Pancreas (tissue), 10 donors: ENCODE results near the gene ANKS6. TPM values are rescaled to one million over a fixed set of nuclear protein-coding genes. Genes with fewer than 3 reads are reported as not detected.

Source experiments
- ATAC-seq, 4 donors: fragments of 200-7000 bp; cut with Tn5 transposase; one replicate each; pipeline versions ENCODE4 v1.8.0 to v1.9.1; 2020; ENCODE audit warnings: mild to moderate bottlenecking in 4 of 4, moderate library complexity in 4 of 4
- DNase-seq, 6 donors: peaks; one replicate each; pipeline ENCODE4 v3.0.0-alpha.2; 2020
- FAIRE-seq: peaks from 2 replicates; lab custom pipeline; 2012; peaks lifted over from hg19 to GRCh38; lab: Jason Lieb, UNC
- H3K27ac ChIP-seq, 4 donors: fragments of 200-600 bp; sonication (generic); 1 replicate in 3 of 4; 2 replicates in 1 of 4; pipeline versions ENCODE4 v1.5.0 to v1.8.0; 2020
- H3K27me3 ChIP-seq, 4 donors: fragments of 200-600 bp; one replicate each; pipeline ENCODE4 v1.8.0; 2021
- H3K36me3 ChIP-seq, 3 donors: fragments of 200-600 bp; sonication (generic) in 1 of 3; one replicate each; pipeline versions ENCODE4 v1.5.0 to v1.8.0; 2020 to 2021
- H3K4me1 ChIP-seq, 3 donors: fragments of 200-600 bp; one replicate each; pipeline ENCODE4 v1.8.0; 2021
- H3K4me3 ChIP-seq, 4 donors: fragments of 200-600 bp; sonication (generic) in 2 of 4; one replicate each; pipeline versions ENCODE4 v1.5.0 to v1.8.0; 2020 to 2021
- H3K9me3 ChIP-seq, 4 donors: fragments of 200-600 bp; one replicate each; pipeline ENCODE4 v1.8.0; 2021
- CTCF ChIP-seq, 4 donors: fragments of 200-600 bp; sonication (generic) in 3 of 4; IDR thresholded peaks; one replicate each; pipeline versions ENCODE4 v1.5.0 to v1.8.0; 2021; ENCODE audit warnings: antibody characterized with exemption in 4 of 4
- WGBS, 2 donors: extraction: QIAGEN DNeasy Blood & Tissue Kit; methylation state at CpG; one replicate each; pipeline ENCODE4 v1.1.7; 2013; 5-methylcytosine and 5-hydroxymethylcytosine counted together
- intact Hi-C, 3 donors: fragments of 100-400 bp; cut with DNase I; formaldehyde crosslinking; loops; one replicate each; pipeline versions ENCODE4 v1.11.1 to v1.14.2; 2022
- polyA plus RNA-seq, 2 donors: library from polyadenylated mRNA; stranded (reverse); fragments of 200-250 nt; gene quantifications; one replicate each; pipeline ENCODE4 v1.2.3, GENCODE V29; 2013
- total RNA-seq, 6 donors: library from RNA; stranded (reverse); fragmentation: NEBNext Ultra II Directional in 4 of 6; extraction: Animal tissue kit (Norgen Biotek cat#: 25700) in 4 of 6; gene quantifications; one replicate each; pipeline versions ENCODE4 v1.2.1 to v1.2.4, GENCODE V29; 2021 to 2023
- donor health status: healthy with polysubstance abuse.
- donor health status: DM: no; HTN: no; CAD: no; lungs with moderate emphysema.
- donor health status: DM: no; HTN: no; CAD: no.
- donor health status: control.
- donor health status: control.
- donor health status: Bipolar disorder and iron deficiency.
- donor health status: DM: yes; HTN: yes; CAD: no.
- donor health status: DM: no; HTN: no; CAD: no.
- donor health status: DM: no; HTN: no; CAD: no.
- donor health status: DM: yes; HTN: yes; CAD: no.

ANKS6 gene
- total and polyA plus RNA-seq, 8 donors: 10.6 to 20.6 (median 12.3) TPM

GRCh38 chr9:98701576-98701975 lies 94.8 kb downstream of the ANKS6 start:
- TF ChIP-seq CTCF (IDR thresholded peaks at IDR 0.05): no peak
- intact Hi-C loops: no loop called here
- no peak overlapping the region for H3K27ac ChIP-seq
- DNase-seq (no peak), ATAC-seq (no peak), FAIRE-seq (no peak)
- no peaks in the 10 kb centered on the region for H3K36me3 ChIP-seq
- no peaks in the 10 kb centered on the region for H3K27me3 ChIP-seq
- H3K4me1 ChIP-seq: no peaks in the 10 kb centered on the region
- no peaks in the 10 kb centered on the region for H3K9me3 ChIP-seq
- no peak overlapping the region for H3K4me3 ChIP-seq
- 83 to 85% methylated on average over 7 of the region's 7 CpGs for WGBS, 2 donors

- Histone ChIP-seq H3K4me1 (no peaks in the 10 kb centered on the region), H3K27ac (no peak overlapping the region), H3K27me3 (no peaks in the 10 kb centered on the region), H3K9me3 (no peaks in the 10 kb centered on the region), H3K36me3 (no peaks in the 10 kb centered on the region), H3K4me3 (no peak overlapping the region)
- no peak for TF ChIP-seq CTCF (IDR thresholded peaks at IDR 0.05)
- WGBS, 2 donors: 54 to 56% methylated on average over 4 of the region's 4 CpGs
- DNase-seq: no peak
- FAIRE-seq: no peak
- no peak for ATAC-seq
- intact Hi-C loops: no loop called here
Observed at GRCh38 chr9:98700801-98701200, 95.6 kb downstream of the ANKS6 start.

- H3K9me3 ChIP-seq: no peaks in the 10 kb centered on the region
- no peaks in the 10 kb centered on the region for H3K36me3 ChIP-seq
- FAIRE-seq (no peak), ATAC-seq (no peak), DNase-seq (no peak)
- H3K27me3 ChIP-seq: no peaks in the 10 kb centered on the region
- no peak overlapping the region for H3K27ac ChIP-seq
- H3K4me3 ChIP-seq: no peak overlapping the region
- intact Hi-C loops: no loop called here
- no peaks in the 10 kb centered on the region for H3K4me1 ChIP-seq
- WGBS, 2 donors: 67 to 74% methylated on average over 6 of the region's 6 CpGs
- no peak for TF ChIP-seq CTCF (IDR thresholded peaks at IDR 0.05)
Observed at GRCh38 chr9:98698856-98699255, 97.5 kb downstream of the ANKS6 start.

GRCh38 chr9:98694943-98695342 lies 101.4 kb downstream of the ANKS6 start:
- intact Hi-C loops: no loop called here
- no peaks in the 10 kb centered on the region for H3K4me1 ChIP-seq
- no peaks in the 10 kb centered on the region for H3K36me3 ChIP-seq
- no peaks in the 10 kb centered on the region for H3K27me3 ChIP-seq
- no peaks in the 10 kb centered on the region for H3K9me3 ChIP-seq
- no peak for TF ChIP-seq CTCF (IDR thresholded peaks at IDR 0.05)
- DNase-seq: no peak
- FAIRE-seq: no peak
- 73 to 93% methylated on average over 2 of the region's 2 CpGs for WGBS, 2 donors
- no peak overlapping the region for H3K27ac ChIP-seq
- no peak overlapping the region for H3K4me3 ChIP-seq
- ATAC-seq: no peak

- H3K27ac ChIP-seq: no peak overlapping the region
- DNase-seq: no peak
- no peak for TF ChIP-seq CTCF (IDR thresholded peaks at IDR 0.05)
- H3K4me3 ChIP-seq: no peak overlapping the region
- no peaks in the 10 kb centered on the region for H3K4me1 ChIP-seq
- H3K9me3 ChIP-seq: no peaks in the 10 kb centered on the region
- no peaks in the 10 kb centered on the region for H3K27me3 ChIP-seq
- FAIRE-seq: no peak
- WGBS, 2 donors: 86 to 92% methylated on average over 7 of the region's 7 CpGs
- no peak for ATAC-seq
- intact Hi-C loops: no loop called here
- H3K36me3 ChIP-seq: no peaks in the 10 kb centered on the region
Observed at GRCh38 chr9:98692392-98692791, 104.0 kb downstream of the ANKS6 start.
